Neutrophil (primary cell): Measurements from ENCODE around the gene NDUFS5.
"Not testable (repeated sequence)": the region's sequence is repeated elsewhere in the genome, so short reads cannot be mapped to it uniquely, and the experiment has no call there.

Experiments
- H3K27ac ChIP-seq: fragments of 200-600 bp; sonication (generic); 2 replicates; pipeline ENCODE4 v1.5.1; 2016; ENCODE audit warnings: mild to moderate bottlenecking, moderate library complexity
- H3K27me3 ChIP-seq: fragments of 200-600 bp; sonication (generic); 2 replicates; pipeline ENCODE4 v1.6.0; 2016; ENCODE audit warnings: mild to moderate bottlenecking
- H3K36me3 ChIP-seq: fragments of 200-600 bp; sonication (generic); 2 replicates; pipeline ENCODE4 v1.5.1; 2017
- H3K4me1 ChIP-seq, 2 experiments: fragments of 200-600 bp in 1 of 2; sonication (generic) in 1 of 2; 1 replicate in 1 of 2; 2 replicates in 1 of 2; pipeline versions ENCODE4 v1.5.1 to v1.6.1; 2013 to 2016; ENCODE audit warnings: low read depth in 1 of 2, low read length in 1 of 2, mild to moderate bottlenecking in 1 of 2, moderate library complexity in 1 of 2; ENCODE audit not compliant: control insufficient read depth in 1 of 2, insufficient read depth in 1 of 2
- H3K4me3 ChIP-seq, 2 experiments: fragments of 200-600 bp in 1 of 2; sonication (generic) in 1 of 2; 1 replicate in 1 of 2; 2 replicates in 1 of 2; pipeline ENCODE4 v1.5.1; 2013 to 2016; ENCODE audit warnings: low read depth in 1 of 2, low read length in 1 of 2, mild to moderate bottlenecking in 1 of 2, moderate library complexity in 1 of 2
- H3K9me3 ChIP-seq: fragments of 200-600 bp; sonication (generic); 2 replicates; pipeline ENCODE4 v1.5.1; 2016
- CTCF ChIP-seq: fragments of 200-600 bp; sonication (generic); IDR thresholded peaks from 2 replicates; pipeline ENCODE4 v1.5.1; 2016; ENCODE audit warnings: antibody characterized with exemption

Gene NDUFS5

DNA sequence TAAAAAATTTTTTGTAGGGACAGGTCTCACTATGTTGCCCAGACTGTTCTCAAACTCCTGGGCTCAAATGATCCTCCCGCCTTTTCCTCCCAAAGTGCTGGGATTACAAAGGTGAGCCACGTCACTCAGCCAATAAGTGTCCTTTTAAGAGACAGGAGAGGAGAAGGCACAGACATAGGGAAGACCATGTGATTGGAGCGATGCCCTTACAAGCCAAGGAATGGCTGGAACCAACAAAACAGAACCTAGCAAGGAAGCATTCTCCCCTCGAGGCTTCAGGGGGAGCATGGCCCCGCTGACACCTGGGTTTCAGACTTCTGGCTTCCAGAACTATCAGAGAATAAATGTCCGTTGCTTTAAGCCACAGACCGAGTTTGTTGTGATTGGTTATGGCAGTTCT, 37.0 kb downstream of the NDUFS5 start:
- no peak for TF ChIP-seq CTCF
- no peaks in the 10 kb centered on the region for H3K4me1 ChIP-seq
- H3K27ac ChIP-seq: no peak overlapping the region
- H3K36me3 ChIP-seq: no peaks in the 10 kb centered on the region
- H3K9me3 ChIP-seq: no peaks in the 10 kb centered on the region
- H3K27me3 ChIP-seq: no peaks in the 10 kb centered on the region
- no peak overlapping the region for H3K4me3 ChIP-seq

DNA sequence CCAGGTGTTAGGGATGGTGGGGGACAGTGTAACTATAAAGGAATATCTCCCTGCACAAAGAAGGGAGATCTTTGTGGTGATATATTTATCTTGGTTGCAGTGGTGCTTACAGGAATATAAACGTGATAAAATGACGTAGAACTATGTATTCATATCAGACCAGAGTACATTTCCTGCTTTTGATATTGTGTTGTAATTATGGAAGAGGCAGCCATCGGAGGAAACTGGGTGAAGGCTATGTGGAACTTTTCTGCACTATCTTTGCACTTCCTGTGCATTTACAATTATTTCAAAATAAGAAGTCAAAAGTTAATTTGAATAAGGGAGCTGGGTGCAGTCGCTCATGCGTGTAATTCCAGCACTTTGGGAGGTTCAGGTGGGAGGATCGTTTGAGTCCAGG, 37.6 kb downstream of the NDUFS5 start:
- no peak for TF ChIP-seq CTCF
- Histone ChIP-seq H3K36me3 (no peaks in the 10 kb centered on the region), H3K4me3 (no peak overlapping the region), H3K27ac (no peak overlapping the region), H3K9me3 (no peaks in the 10 kb centered on the region), H3K27me3 (no peaks in the 10 kb centered on the region), H3K4me1 (no peaks in the 10 kb centered on the region)

- no peaks in the 10 kb centered on the region for H3K36me3 ChIP-seq
- no peak for TF ChIP-seq CTCF
- no peaks in the 10 kb centered on the region for H3K9me3 ChIP-seq
- no peak overlapping the region for H3K27ac ChIP-seq
- H3K4me1 ChIP-seq: no peaks in the 10 kb centered on the region
- no peaks in the 10 kb centered on the region for H3K27me3 ChIP-seq
- no peak overlapping the region for H3K4me3 ChIP-seq
Measured at GRCh38 chr1:39065542-39065941, 39.4 kb downstream of the NDUFS5 start.

DNA sequence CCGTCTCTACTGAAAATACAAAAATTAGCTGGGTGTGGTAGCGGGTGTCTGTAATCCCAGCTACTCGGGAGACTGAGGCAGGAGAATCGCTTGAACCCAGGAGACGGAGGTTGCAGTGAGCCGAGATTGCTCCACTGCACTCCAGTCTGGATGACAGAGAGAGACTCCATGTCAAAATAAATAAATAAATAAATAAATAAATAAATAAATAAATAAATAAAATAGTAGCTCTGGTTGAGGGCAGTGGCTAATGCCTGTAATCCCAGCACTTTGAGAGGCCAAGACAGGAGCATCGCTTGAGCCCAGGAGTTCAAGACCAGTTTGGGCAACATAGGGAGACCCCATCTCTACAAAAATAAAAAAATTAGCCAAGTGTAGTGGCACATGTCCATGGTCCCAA, 42.1 kb downstream of the NDUFS5 start:
- not testable (repeated sequence) for H3K27me3 ChIP-seq, H3K36me3 ChIP-seq, H3K4me1 ChIP-seq, H3K27ac ChIP-seq, H3K9me3 ChIP-seq, H3K4me3 ChIP-seq

DNA sequence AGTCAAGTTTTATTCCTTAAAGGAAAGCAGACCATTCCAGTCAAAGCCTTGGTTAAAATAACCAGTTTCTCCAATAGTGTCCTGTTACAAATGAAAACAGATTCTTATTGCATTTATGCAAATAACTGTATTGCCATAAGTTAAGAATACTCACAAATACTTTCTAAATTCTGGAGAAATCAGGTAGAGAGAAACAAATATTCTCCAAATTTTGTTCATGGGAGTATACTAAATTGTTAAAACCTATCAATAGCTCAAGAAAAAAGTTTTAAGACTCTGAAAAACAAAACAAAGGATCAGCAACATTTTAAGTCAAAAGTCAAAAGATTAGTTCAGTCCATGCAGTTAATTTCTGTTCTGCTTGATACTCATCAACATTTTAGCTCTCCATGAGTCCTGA, 45.4 kb downstream of the NDUFS5 start:
- not testable (repeated sequence) for H3K4me1 ChIP-seq, H3K4me3 ChIP-seq, H3K27ac ChIP-seq, H3K9me3 ChIP-seq, H3K27me3 ChIP-seq, H3K36me3 ChIP-seq

DNA sequence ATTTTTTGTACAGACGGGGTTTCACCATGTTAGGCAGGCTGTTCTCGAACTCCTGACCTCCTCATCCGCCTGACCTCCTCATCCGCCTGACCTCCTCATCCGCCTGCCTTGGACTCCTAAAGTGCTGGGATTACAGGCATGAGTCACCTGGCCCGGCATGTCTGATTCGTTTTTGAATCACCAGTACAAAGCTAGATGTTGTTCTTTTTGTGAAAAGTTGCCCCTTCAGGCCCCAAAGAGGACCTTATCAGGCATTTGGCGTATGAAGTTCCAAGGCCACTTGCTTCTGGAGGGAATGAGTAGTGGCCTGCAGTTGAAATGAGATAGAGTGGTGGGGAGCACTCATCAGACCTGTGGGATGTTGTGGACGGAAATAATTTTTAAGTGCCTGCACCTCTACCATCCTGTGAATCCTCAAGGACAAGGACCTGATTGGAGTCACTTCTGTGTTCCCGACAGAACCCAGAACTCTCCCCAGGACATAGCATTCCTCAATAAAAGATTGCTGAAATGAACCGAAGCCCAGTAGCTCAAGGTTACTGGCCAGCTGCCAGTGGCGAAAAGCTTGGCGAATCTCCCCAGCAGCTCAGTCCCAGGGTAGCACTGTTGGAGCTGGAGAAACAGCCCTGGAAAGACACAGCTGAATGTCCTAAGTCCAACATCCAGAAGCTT, 50.1 kb downstream of the NDUFS5 start:
- no peak for TF ChIP-seq CTCF
- no peak overlapping the region for H3K27ac ChIP-seq
- H3K36me3 ChIP-seq: no peaks in the 10 kb centered on the region
- peaks cover 32% of the 10 kb centered on the region for H3K27me3 ChIP-seq
- H3K4me3 ChIP-seq: no peak overlapping the region
- H3K4me1 ChIP-seq: peaks cover 0 to 3% of the 10 kb centered on the region in 2 experiments
- no peaks in the 10 kb centered on the region for H3K9me3 ChIP-seq

DNA sequence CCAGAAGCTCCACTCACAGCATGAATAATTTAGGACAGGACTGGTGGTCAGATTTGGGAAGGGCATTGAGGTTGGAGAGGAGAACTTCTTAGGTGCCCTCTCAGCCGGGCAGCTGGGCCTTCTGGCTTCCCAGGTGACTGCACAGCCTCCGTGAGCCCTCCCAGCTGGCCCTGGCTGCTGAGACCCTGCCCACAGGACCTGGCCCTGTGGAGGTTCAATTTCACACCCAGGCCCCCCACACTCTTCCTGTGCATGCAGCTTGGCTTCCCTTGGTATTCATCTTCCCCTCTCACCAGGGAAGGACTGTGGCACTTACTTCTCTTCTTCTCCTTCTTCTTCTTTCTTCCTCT, 50.6 kb downstream of the NDUFS5 start:
- no peaks in the 10 kb centered on the region for H3K36me3 ChIP-seq
- H3K4me3 ChIP-seq: no peak overlapping the region
- no peak overlapping the region for H3K27ac ChIP-seq
- no peaks in the 10 kb centered on the region for H3K9me3 ChIP-seq
- H3K27me3 ChIP-seq: peaks cover 37% of the 10 kb centered on the region
- no peak for TF ChIP-seq CTCF
- peaks cover 0 to 5% of the 10 kb centered on the region in 2 experiments for H3K4me1 ChIP-seq
